Neural progenitor cell (in vitro differentiated cells): ENCODE data around the gene LPIN2. TPM values are rescaled to one million over a fixed set of nuclear protein-coding genes. Genes with fewer than 3 reads are reported as not detected.

ENCODE experiments used
- DNase-seq: peaks from one replicate; pipeline ENCODE4 v3.0.0-alpha.2; 2016; ENCODE audit warnings: low spot score
- H2AFZ ChIP-seq: fragments of 200-600 bp; sonication (generic); replicated peaks from 2 replicates; pipeline ENCODE4 v1.6.1; 2016; ENCODE audit warnings: antibody characterized with exemption
- H3F3A ChIP-seq: fragments of 200-600 bp; sonication (generic); 2 replicates; pipeline ENCODE4 v1.6.1; 2016; ENCODE audit warnings: antibody characterized with exemption, low read depth
- H3K27ac ChIP-seq: fragments of 200-600 bp; sonication (generic); 2 replicates; pipeline ENCODE4 v1.5.1; 2016; ENCODE audit warnings: mild to moderate bottlenecking
- H3K27me3 ChIP-seq: fragments of 200-600 bp; sonication (generic); 2 replicates; pipeline ENCODE4 v1.6.1; 2016; ENCODE audit warnings: mild to moderate bottlenecking, moderate library complexity
- H3K36me3 ChIP-seq: fragments of 200-600 bp; sonication (generic); 2 replicates; pipeline ENCODE4 v1.5.1; 2016
- H3K4me1 ChIP-seq: fragments of 200-600 bp; sonication (generic); 2 replicates; pipeline ENCODE4 v1.6.1; 2016; ENCODE audit warnings: mixed run types
- H3K4me2 ChIP-seq: fragments of 200-600 bp; sonication (generic); 2 replicates; pipeline ENCODE4 v1.6.1; 2016
- H3K4me3 ChIP-seq: fragments of 200-600 bp; sonication (generic); 2 replicates; pipeline ENCODE4 v1.5.1; 2016
- H3K79me2 ChIP-seq: fragments of 200-600 bp; sonication (generic); 2 replicates; pipeline ENCODE4 v1.6.1; 2016; ENCODE audit warnings: low read depth
- H3K9ac ChIP-seq: fragments of 200-600 bp; sonication (generic); 2 replicates; pipeline ENCODE4 v1.6.1; 2016
- H3K9me3 ChIP-seq: fragments of 200-600 bp; sonication (generic); 2 replicates; pipeline ENCODE4 v1.5.1; 2016; ENCODE audit warnings: low read depth
- H4K20me1 ChIP-seq: fragments of 200-600 bp; sonication (generic); 2 replicates; pipeline ENCODE4 v1.6.1; 2016; ENCODE audit warnings: low read depth
- H3K27ac Mint-ChIP-seq: 3 replicates; pipeline ENCODE4 v1.8.0; 2021; ENCODE audit warnings: mixed read lengths
- H3K27me3 Mint-ChIP-seq: 2 replicates; pipeline ENCODE4 v1.8.0; 2022; ENCODE audit warnings: low read depth, mild to moderate bottlenecking, inconsistent platforms, moderate library complexity, mixed read lengths; ENCODE audit not compliant: insufficient read depth
- H3K36me3 Mint-ChIP-seq: 3 replicates; pipeline ENCODE4 v1.8.0; 2021; ENCODE audit warnings: mixed read lengths
- H3K4me1 Mint-ChIP-seq: 3 replicates; pipeline ENCODE4 v1.8.0; 2021; ENCODE audit warnings: mixed read lengths
- H3K4me3 Mint-ChIP-seq: 3 replicates; pipeline ENCODE4 v1.8.0; 2021; ENCODE audit warnings: mild to moderate bottlenecking, moderate library complexity, mixed read lengths
- H3K9me3 Mint-ChIP-seq: 3 replicates; pipeline ENCODE4 v1.8.0; 2020; ENCODE audit warnings: mixed read lengths
- EZH2 ChIP-seq: fragments of 200-600 bp; sonication (generic); IDR thresholded peaks from 2 replicates; pipeline ENCODE4 v1.6.1; 2017; ENCODE audit warnings: antibody characterized with exemption, mild to moderate bottlenecking, moderate library complexity
- EZH2phosphoT487 ChIP-seq: fragments of 200-600 bp; sonication (generic); IDR thresholded peaks from 2 replicates; pipeline ENCODE4 v1.6.1; 2017; ENCODE audit warnings: antibody characterized with exemption
- total RNA-seq: library from RNA; depleted of rRNA; stranded (reverse); fragments of >200 nt; gene quantifications from 2 replicates; pipeline ENCODE4 v1.2.3, GENCODE V29; 2015; ENCODE audit warnings: low replicate concordance
- TF ChIP-seq, protein P1 (sequence below): fragments of 200-600 bp; sonication (generic); IDR thresholded peaks from 2 replicates; pipeline ENCODE4 v1.5.1; 2017; ENCODE audit warnings: antibody characterized with exemption, mild to moderate bottlenecking

The LPIN2 gene
- total RNA-seq, 1 donor from 2014 or later = 32.1 TPM

DNA sequence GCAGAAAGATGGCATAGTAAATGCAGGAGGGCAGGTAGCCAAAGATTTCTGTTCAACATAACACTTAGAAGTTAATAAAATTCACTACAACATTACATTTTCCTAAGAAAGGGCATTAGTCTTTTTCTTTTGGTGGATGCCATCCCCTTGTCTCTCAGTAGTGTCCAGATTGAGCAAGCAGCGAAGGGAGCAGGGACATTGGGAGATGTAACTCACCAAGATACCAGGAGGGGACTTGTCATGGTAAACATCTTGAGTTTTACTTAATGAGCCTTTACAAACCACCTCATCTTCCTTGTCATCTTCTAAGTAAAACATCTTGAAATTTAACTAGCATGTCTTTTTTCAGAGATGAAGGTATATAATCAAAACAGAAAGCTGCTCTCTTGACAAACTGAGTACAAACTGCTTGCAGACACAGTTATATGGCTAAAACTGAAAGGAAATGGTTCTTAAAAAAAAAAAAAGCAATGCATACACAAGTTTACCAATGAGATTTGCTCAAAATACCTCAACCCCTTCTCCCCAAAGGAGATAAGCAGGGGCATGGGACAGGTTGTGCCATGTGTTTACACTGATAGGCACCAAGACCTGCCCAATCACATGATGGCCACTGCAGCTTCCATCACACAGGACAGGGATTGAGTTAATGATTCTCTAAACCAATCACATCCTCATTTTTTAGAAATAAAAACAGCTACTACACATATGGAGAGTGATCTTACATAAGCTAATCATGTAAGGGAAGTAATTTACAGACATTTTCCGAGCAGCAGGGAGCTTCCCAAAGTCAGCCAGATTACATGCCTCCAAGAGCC is 30.3 kb downstream of the LPIN2 start:
- H3K36me3 ChIP-seq = no peaks in the 10 kb centered on the region
- DNase-seq = no peak
- no peaks in the 10 kb centered on the region for H3K9me3 ChIP-seq
- H3K36me3 Mint-ChIP-seq = peaks cover 22% of the 10 kb centered on the region
- H3K4me3 ChIP-seq = no peak overlapping the region
- H3K9ac ChIP-seq = no peak overlapping the region
- H3K27ac ChIP-seq = no peak overlapping the region
- H3K4me1 ChIP-seq = peaks cover 27% of the 10 kb centered on the region
- H3K27me3 Mint-ChIP-seq = peaks cover 2% of the 10 kb centered on the region
- H3F3A ChIP-seq = peaks cover 10% of the 10 kb centered on the region
- peaks cover 85% of the 10 kb centered on the region for H3K79me2 ChIP-seq
- H3K27ac Mint-ChIP-seq = no peak overlapping the region
- peaks cover 7% of the 10 kb centered on the region for H4K20me1 ChIP-seq
- peaks cover 7% of the 10 kb centered on the region for H3K9me3 Mint-ChIP-seq
- no peaks in the 10 kb centered on the region for H3K27me3 ChIP-seq
- H3K4me2 ChIP-seq = no peak overlapping the region
- peaks cover 22% of the 10 kb centered on the region for H3K4me1 Mint-ChIP-seq
- TF ChIP-seq, protein P1, sequence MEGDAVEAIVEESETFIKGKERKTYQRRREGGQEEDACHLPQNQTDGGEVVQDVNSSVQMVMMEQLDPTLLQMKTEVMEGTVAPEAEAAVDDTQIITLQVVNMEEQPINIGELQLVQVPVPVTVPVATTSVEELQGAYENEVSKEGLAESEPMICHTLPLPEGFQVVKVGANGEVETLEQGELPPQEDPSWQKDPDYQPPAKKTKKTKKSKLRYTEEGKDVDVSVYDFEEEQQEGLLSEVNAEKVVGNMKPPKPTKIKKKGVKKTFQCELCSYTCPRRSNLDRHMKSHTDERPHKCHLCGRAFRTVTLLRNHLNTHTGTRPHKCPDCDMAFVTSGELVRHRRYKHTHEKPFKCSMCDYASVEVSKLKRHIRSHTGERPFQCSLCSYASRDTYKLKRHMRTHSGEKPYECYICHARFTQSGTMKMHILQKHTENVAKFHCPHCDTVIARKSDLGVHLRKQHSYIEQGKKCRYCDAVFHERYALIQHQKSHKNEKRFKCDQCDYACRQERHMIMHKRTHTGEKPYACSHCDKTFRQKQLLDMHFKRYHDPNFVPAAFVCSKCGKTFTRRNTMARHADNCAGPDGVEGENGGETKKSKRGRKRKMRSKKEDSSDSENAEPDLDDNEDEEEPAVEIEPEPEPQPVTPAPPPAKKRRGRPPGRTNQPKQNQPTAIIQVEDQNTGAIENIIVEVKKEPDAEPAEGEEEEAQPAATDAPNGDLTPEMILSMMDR = no peak
- TF ChIP-seq EZH2phosphoT487 (no peak), EZH2 (no peak)
- no peak overlapping the region for H2AFZ ChIP-seq
- no peak overlapping the region for H3K4me3 Mint-ChIP-seq

DNA sequence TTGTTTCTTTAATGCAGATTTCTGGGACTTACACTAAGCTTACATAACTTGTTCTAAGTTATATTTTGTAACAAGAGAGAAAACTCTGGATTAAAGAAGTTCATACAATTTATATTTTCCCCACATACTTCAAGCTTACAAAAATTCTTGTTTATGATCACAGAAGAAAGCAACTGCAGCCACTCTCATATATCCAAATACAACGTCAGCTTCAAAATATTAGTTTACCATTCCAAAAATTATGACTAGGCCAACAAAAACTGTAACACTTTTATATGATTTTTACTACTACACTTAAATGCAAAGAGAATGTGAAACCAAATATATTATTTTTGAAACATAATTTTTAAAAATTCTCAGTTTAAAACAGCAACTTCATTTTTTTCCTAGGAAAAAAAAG is 30.9 kb downstream of the LPIN2 start:
- H3K36me3 Mint-ChIP-seq = peaks cover 22% of the 10 kb centered on the region
- H3K27me3 ChIP-seq = no peaks in the 10 kb centered on the region
- peaks cover under 1% of the 10 kb centered on the region for H3K27me3 Mint-ChIP-seq
- H3K27ac ChIP-seq = no peak overlapping the region
- peaks cover 27% of the 10 kb centered on the region for H3K4me1 ChIP-seq
- H3K27ac Mint-ChIP-seq = no peak overlapping the region
- no peak overlapping the region for H3K4me3 Mint-ChIP-seq
- H3K4me1 Mint-ChIP-seq = peaks cover 22% of the 10 kb centered on the region
- no peak overlapping the region for H3K9ac ChIP-seq
- no peak overlapping the region for H3K4me3 ChIP-seq
- no peaks in the 10 kb centered on the region for H3K9me3 ChIP-seq
- peaks cover 7% of the 10 kb centered on the region for H4K20me1 ChIP-seq
- no peak overlapping the region for H2AFZ ChIP-seq
- TF ChIP-seq, protein P1 = no peak
- TF ChIP-seq EZH2 (no peak), EZH2phosphoT487 (no peak)
- no peak overlapping the region for H3K4me2 ChIP-seq
- H3K9me3 Mint-ChIP-seq = peaks cover 3% of the 10 kb centered on the region
- peaks cover 91% of the 10 kb centered on the region for H3K79me2 ChIP-seq
- H3K36me3 ChIP-seq = no peaks in the 10 kb centered on the region
- peaks cover 10% of the 10 kb centered on the region for H3F3A ChIP-seq
- no peak for DNase-seq

DNA sequence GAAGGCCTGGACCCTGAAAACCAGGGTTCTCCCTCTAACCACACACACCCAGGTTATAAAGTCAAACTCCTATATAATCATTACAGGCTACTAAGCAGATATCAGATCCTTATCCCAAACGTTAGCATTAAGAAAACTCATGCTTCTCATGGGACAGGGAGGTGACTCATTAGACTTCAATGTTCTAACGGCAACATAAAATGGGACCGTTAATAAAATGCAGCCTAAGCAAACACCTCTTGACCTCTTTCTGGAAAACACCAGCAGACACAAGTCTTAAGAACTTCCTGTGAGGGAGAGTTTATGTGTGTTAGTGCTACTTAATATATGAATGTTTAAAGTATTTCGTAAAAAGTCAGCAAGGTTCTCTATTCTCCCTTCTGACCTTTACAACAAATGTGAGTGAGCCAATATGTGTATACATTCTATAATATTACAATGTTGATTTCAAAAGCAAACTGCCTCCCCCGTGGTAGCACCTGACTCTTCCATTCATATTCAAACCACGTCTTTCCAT is 31.7 kb downstream of the LPIN2 start:
- Mint-ChIP-seq H3K4me1 (peaks cover 22% of the 10 kb centered on the region), H3K9me3 (peaks cover 3% of the 10 kb centered on the region), H3K4me3 (no peak overlapping the region), H3K27me3 (no peaks in the 10 kb centered on the region), H3K36me3 (peaks cover 26% of the 10 kb centered on the region), H3K27ac (no peak overlapping the region)
- no peak overlapping the region for H3K27ac ChIP-seq
- H3K36me3 ChIP-seq = no peaks in the 10 kb centered on the region
- peaks cover 27% of the 10 kb centered on the region for H3K4me1 ChIP-seq
- no peak for DNase-seq
- H3K4me3 ChIP-seq = no peak overlapping the region
- H2AFZ ChIP-seq = no peak overlapping the region
- peaks cover 7% of the 10 kb centered on the region for H4K20me1 ChIP-seq
- no peak for TF ChIP-seq EZH2phosphoT487
- TF ChIP-seq, protein P1 = no peak
- TF ChIP-seq EZH2 = no peak
- H3K9me3 ChIP-seq = no peaks in the 10 kb centered on the region
- no peaks in the 10 kb centered on the region for H3K27me3 ChIP-seq
- H3K4me2 ChIP-seq = no peak overlapping the region
- H3F3A ChIP-seq = peaks cover 10% of the 10 kb centered on the region
- H3K9ac ChIP-seq = no peak overlapping the region
- H3K79me2 ChIP-seq = peaks cover 93% of the 10 kb centered on the region
